Stimulated activated CD8-positive, alpha-beta memory T cell treated with anti-CD3 and anti-CD28 coated beads, Interleukin-4, amount 100 ng/mL, for 48 hours (primary cell): Measurements from ENCODE around the gene FKBP7.
A peak's percentile ranks its signal among the peaks of the same experiment; 100 is the strongest.
"Not testable (repeated sequence)": the region's sequence is repeated elsewhere in the genome, so short reads cannot be mapped to it uniquely, and the experiment has no call there.

Experiments
- DNase-seq: peaks from one replicate; pipeline ENCODE4 v3.0.0-alpha.2; 2020

FKBP7 gene, protein sequence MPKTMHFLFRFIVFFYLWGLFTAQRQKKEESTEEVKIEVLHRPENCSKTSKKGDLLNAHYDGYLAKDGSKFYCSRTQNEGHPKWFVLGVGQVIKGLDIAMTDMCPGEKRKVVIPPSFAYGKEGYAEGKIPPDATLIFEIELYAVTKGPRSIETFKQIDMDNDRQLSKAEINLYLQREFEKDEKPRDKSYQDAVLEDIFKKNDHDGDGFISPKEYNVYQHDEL

DNA sequence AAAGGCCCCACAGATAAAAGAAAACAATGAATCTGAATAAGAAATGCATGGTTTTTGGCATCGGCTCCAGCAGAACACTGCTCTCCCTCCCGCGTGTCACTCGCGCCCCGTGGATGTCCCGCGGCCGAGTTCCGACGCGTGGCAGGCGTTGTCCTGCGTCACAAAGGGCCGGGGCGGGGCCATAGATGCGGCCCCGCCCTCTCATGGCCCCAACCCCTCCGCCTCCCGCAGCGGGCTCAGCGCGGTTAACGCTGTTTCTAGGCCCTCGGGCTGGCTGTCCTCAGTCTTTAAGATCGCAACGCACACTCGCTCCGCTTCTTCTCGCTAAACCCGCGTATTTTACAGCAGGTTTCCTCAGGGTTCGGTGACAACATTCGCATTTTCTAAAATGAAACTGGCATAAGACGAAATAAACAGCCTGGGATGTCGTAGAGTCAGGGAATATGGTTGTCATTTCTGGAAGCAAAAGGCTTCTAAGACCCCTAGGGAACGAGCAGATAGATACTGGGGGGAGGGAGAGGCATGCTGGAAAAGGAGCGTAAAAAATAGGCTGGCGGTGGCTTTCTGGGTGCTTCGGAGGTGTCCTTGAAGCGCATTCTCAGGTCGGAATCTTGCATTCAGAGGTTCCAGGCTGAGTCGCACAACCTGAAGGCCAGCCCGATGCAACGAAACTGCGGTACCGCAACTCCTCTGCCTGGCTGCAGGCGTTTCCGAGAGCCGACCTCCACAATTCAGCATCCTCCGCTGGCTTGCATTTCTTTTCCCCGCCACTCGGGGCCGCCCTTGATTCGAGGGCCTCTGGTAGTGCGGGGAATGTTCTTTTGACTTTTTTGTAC is at the start of gene FKBP7:
Gene FKBP7 (minus strand): TSS at position 162 of the 836 bp plus-strand sequence. CDS start 101 bp downstream, at position 61.
- DNase-seq, result peak; percentile 85

DNA sequence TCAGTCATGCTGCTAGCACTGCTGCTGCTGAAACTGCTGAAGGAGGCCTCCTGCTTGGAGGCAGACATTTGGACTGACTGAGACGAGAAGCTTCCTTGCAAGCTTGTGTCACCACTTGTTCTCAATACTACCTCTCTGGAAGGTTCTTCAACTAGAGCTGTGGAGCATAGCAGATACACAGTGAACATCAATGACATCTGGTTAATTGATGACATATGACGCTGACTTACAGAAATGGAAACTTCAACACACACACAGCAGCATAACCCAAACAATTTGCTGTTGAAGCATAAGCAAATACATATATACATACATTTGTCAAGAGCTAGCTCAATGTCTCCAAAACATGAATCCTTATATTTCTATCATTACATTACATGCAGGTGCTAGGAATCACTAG is 49.2 kb upstream of the FKBP7 start:
- DNase-seq, result no peak

DNA sequence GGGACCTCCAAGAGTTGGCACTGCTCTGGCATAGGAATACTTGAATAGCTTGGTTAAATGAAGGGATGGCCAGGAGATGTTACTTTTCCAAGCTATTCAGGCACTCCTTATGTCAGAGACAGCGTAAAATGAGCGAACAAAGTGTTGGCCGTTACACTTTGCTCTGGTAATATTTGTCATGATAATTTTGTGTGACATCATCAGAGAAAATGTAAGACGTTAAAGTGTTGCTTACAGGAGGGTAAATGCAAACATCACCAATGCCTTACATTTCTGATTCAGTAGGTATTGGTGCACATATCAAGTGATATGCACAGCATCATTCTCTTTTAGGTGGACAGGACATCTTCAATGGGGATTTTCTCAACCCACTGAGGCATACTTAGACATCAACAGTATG is 47.9 kb upstream of the FKBP7 start:
- DNase-seq, result no peak

DNA sequence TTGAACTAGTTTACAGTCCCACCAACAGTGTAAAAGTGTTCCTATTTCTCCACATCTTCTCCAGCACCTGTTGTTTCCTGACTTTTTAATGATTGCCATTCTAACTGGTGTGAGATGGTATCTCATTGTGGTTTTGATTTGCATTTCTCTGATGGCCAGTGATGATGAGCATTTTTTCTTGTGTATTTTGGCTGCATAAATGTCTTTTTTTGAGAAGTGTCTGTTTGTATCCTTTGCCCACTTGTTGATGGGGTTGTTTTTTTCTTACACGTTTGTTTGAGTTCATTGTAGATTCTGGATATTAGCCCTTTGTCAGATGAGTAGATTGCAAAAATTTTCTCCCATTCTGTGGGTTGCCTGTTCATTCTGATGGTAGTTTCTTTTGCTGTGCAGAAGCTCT is 47.1 kb upstream of the FKBP7 start:
- DNase-seq, result not testable (repeated sequence)

DNA sequence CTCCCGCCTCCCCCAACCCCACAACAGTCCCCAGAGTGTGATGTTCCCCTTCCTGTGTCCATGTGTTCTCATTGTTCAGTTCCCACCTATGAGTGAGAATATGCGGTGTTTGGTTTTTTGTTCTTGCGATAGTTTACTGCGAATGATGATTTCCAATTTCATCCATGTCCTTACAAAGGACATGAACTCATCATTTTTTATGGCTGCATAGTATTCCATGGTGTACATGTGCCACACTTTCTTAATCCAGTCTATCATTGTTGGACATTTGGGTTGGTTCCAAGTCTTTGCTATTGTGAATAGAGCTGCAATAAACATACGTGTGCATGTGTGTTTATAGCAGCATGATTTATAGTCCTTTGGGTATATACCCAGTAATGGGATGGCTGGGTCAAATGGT is 46.6 kb upstream of the FKBP7 start:
- DNase-seq, result not testable (repeated sequence)

DNA sequence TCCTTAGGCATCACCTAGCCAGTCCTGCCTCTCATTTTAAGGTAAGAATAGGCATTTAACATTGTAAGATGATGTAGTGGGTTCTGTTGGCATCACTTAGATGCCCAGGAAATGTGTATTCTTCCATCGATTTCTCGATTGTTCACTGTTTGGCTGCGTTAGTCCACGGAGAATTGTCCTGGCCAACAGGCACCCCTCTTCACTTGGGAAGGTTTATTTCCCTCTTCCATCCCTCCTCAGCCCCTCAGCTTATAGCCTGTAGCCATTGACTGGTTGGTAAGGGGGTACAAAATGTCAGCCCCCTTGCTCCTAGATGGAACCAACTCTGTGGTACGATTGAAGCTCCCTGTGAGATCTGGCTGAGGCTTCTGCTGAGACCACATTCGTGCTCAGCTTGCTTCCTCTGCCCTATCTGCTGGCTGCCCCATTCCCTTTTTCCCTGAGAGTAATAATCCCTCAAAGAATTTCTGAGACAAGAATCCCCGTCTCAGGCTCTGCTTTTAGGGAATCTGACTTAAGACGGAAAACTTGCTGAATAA is 45.3 kb upstream of the FKBP7 start:
- DNase-seq, result no peak

DNA sequence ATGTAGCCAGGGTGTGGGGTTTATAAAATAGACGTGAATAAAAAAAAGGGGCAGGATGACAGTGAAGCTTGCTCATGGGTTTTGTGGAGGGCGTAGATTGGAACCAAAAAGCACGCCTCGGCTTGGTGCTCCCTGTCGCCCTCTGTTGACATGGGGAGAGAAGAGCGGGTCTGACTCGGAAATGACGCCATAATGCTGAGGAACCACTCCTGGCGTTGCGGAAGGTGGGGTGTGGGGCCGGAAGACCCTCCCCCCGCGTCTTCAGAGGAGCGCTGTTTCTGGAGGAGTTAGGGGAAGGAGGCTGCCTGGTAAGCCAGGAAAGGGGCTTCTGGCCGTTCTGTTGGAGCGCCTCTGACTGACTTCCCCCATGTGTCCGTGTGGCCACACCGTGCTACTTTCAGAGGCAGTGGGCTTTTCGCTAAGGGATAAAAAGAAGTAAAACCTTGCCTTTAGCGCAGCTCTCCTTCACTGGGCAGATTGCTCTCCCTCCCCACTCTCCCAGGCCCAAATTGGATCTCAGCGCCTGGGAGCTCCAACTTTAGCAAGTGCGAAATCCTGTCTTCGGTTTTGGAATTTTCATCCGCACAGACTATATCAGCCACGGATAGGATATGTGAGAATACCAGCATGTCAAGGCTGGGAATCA is 44.7 kb upstream of the FKBP7 start:
- DNase-seq, result peak; percentile 83

DNA sequence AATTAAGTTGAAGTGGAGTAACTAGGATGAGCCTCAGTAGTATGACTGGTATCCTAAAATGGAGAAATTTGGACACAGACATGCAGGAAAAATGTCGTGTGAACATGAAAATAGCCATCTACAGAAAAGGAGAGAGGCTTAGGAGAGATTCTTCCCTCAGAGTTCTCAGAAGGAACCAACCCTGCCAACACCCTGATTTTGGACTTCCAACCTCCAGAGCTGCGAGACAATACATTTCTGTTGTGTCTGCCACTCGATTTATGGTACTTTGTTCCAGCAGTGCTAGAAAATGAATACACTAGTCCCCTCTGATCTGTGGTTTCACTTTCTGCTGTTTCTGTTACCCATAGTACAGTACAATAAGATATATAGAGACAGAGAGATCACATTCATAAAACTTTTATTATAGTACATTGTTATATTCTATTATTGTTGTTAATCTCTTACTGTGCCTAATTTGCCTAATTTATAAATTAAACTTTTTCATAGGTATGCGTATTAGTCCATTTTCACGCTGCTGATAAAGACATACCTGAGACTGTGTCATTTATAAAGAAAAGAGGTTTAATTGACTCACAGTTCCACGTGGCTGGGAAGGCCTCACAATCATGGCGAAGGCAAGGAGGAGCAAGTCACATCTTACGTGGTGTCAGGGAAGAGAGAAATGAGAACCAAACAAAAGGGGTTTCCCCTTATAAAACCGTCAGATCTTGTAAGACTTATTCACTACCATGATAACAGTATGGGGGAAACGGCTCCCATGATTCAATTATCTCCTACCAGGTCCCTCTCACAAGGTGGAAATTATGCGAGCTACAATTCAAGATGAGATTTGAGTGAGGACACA is 43.1 kb upstream of the FKBP7 start:
- peak; percentile 49 for DNase-seq

DNA sequence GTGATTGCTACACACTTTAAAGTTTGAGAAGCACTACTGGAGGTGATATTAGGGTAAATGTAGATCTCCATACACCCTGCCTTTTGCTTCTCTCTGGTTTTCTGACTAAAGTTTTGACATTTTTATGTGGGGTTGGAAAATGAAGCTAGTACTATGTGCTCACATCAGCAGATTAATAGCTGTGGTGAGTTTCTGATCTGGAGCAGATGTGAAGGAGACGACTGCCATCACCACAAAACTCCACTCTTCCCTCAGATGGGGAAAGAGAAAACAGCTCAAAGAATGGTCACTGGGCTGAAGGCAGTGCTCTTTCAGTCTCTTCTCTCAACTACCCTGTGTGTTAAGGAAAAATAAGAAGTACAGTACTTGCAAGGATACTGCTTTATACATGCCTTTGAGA is 39.1 kb upstream of the FKBP7 start:
- no peak for DNase-seq

DNA sequence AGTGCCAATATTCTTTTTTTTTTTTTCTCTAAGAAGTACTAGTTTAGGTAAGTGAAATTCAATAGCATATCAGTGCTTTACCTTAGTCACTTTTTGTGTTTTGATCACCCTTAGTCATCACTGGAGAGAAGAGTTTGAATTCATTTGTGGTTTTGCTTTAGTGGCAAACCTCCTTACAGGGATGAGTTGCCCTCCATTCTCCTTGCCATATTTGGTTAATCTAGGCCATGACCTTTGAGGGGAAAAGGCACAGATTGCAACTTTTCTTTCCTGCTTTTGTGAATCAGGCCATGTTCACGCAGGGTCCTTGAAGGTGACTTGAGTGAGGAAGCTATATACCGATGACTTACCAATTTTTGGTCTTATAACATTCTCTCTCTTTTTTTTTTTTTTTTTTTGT is 36.3 kb upstream of the FKBP7 start:
- DNase-seq, result peak; percentile 48

DNA sequence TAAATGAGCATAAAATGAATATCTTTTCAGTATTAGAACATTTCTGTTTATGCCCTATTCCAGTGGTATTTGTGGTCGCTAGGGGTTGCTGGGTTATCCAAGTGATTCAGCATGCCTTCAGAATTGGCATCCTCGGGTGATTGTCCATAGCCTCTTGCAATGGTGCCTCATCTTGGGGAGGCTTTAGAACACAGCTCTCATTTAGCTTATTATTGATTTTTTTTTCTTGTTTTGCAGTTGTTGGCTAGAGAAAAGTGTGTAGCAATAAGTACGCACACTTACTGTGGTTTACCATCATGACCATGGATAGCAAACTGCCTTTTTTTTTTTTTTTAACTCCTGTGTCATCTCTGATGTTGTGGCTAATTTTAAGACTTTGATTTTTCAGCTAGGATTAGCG is 35.5 kb upstream of the FKBP7 start:
- no peak for DNase-seq

DNA sequence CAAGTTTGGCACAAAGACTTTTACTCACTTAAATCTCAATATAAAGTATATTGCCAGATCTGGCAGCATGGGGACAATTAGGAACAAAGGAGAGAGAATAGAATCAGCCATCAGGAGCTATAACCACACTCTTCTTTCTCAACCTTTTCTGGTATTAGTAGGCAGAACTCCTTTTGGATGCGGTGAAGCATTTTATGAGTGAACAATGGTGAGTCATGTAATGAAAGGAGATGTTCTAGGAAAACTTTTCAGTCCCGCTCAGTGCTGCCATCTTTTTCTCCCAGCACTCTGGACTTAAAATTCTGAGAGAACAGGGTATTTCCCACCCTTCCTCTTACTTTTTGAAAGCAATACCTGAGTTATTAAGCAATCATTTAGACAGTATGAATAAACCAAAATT is 34.1 kb upstream of the FKBP7 start:
- DNase-seq, result no peak

DNA sequence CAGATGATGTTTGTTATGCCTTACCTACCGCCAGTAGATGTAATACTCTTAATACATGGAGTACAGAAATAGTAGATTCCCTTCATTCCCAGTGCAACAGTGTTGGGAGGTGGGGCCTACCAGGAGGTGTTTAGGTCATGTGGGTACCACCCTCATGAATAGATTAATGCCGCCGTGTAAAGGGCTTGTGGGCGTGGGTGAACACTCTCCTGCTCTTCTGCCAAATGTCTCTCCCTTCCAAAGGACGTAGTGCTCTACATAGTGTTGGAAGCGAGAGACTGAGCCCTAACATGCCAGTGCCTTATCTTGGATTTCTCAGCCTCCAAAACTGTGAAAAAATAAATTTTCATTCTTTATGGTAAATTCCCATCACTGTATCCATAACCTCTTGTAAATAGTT is 32.0 kb upstream of the FKBP7 start:
- DNase-seq, result no peak

DNA sequence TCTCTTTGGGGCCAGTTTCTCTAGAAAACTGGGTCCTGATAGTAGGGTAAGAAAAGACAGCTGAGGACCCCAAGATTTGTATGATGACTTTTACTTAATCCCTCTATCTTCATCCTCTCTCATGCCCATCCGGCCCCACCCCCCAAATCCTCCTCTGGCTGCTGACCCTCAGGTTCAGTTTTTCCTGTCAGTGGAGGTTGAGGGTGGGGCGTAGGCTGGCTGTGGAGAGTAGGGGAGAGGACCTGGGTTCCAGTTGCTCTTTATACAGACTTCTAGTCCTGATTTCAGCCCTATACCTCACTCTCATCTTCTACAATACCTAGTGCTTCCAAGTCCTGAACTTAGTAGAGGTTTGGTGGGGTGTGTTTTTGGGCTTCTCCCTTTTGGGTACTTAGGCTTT is 30.2 kb upstream of the FKBP7 start:
- no peak for DNase-seq

DNA sequence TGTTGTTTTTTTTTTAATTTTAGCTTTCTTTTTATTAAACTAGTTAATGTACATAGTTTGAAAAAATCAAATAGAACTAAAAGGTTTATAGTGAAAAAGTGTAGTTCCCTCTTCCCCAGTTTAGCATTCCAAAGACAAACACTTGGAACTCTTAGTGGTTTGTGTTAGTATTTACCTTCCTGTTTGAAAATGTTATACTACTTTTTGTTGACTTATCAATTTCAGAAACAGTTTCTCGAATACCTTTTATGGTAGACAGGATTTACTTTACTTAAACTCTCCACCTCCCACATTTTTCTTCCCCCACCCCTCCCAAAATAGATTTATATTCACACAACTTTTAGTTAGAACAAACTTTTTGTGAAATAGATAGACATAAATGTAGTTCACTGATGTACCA is 28.5 kb upstream of the FKBP7 start:
- no peak for DNase-seq

DNA sequence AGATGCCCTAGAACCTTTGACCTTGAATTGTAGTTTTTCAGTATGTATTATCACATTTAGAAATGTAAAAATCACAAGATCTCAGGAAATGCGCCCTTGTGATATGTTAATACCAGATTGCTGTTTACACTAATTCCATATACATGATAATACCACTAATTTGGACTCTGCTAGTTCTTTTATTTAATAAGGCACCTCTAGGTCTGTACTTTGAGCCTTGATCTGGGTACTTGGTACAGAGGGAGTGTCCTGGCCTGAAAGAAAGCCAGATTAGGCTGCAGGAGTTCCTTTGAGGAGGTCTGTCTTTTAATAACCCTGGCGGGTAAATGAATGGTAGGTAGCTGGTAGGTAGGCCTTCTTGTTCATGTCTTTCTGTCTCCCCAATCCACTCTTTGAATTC is 28.1 kb upstream of the FKBP7 start:
- no peak for DNase-seq

DNA sequence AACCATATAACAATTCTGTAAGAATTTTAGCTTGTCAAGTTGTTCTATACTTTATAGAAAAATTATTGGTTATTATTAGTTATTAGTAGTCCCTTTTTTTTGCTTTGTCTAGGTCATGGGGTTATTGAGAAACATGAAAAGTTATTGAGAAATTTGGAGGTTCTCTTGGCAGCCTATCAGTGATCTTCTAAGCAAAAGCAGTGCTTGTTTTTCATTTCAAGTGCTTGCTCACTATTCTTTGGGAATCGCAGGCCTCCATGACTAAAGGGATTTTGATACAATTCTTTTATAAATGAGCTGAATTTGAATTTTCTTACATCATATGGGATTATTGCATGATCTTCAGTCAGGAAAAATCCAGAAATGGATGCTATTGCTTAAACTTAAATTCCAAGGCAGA is 27.7 kb upstream of the FKBP7 start:
- no peak for DNase-seq

DNA sequence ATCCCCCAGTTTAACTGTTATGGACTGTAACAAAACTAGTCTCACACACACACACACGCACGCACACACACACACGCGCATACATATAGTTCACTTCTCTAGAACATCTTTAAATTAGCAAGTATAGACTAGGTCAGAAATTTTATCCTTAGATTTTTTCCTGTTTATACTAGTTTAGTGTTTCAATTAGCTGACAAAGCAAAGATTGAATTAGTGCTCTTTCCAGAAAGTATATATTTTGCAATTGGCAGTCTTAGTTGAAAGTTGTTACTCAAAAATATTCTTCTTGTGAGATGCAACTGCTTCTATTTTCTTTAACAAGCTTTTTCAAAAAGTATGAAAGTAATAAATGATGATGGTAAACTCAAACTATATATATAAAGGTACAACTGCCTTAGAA is 24.4 kb upstream of the FKBP7 start:
- DNase-seq, result no peak

DNA sequence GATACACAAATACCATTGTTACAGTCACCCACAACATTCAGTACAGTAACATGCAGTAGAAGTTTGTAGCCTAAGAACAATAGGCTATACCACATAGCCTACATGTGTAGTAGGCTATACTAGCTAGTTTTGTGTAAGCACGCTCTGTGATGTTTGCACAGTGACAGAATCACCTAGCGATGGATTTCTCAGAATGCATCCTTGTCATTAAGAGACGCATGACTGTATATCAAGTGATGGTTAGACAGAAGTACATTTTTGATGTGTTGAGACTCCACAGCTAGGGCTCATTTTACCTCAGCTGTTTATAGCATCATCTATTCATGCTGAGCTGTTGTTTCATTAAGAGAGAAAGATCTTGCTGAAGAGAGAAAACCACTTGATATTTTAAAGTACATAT is 21.2 kb upstream of the FKBP7 start:
- no peak for DNase-seq

DNA sequence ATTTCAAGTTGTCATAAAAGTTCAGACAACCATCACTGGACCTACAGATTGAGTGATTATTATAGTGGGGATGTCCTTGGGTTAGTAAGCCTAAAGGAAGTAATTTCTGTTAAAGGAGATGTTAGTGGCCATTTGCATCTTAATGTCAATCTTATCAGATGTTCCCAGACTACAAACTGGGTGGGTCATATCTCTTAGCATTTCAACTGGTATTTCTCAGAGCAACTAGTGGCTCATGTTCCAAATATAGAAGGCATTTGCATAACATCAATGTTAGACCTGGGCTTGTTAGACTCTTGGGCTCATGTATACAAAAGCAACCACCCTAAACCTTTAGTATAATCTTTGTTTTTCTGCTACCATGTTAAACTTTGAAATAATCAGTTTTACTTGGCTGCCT is 19.7 kb upstream of the FKBP7 start:
- no peak for DNase-seq

DNA sequence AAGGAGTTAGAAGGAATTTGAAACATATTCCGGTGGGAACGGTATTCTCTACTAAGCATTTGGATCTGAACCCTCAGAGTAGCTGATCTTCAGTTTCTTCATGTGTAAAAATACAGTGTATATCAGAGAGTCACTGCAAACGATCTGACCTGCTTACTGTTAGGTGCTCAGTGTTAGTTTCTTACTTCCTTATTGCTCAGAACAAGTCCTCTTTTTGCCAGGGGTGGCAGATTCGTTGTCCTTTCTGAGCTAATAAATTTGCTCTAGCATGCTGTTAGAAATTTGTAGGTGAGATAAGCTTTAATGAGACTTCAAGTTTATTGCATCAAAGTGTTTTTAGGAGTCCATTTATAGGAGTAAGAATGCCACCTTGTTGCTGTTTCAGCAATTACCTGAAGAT is 17.6 kb upstream of the FKBP7 start:
- no peak for DNase-seq

DNA sequence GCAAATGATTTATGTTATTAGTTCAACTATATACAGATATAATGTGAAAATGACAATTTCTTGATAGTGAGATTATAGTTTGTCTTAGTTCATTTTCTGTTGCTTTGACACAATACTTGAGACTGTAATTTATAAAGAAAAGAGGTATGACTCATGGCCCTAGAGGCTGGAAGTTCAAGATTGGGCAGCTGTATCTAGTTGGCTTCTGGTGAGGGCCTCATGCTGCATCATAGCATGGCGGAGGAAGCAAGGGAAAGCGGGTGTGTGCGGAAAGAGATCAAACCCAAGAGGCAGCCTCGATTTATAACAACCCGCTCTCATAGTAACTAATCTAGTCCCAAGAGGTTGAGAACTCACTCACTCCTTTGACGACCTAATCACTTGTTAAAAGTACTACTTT is 13.2 kb upstream of the FKBP7 start:
- DNase-seq, result no peak

DNA sequence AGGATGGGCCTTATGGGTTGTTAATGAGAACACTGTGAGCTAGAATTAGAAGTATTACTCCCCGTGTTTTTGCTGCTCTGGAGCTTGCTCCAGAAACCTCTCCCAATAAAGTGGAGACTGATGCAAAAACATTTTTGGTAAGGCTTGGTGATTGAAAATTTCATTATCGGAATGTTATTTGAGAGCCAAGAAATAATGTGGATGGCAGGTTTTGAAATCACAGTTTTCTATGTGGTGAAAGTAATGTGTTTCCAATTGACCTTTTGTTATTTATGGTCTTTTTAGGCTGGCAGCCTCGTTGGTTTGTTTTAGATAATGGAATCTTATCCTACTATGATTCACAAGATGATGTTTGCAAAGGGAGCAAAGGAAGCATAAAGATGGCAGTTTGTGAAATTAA is 7.0 kb upstream of the FKBP7 start:
- no peak for DNase-seq
